Mesothelial cell of epicardium (in vitro differentiated cells): ENCODE measurements around the gene KIAA1549. TPM values are rescaled to one million over a fixed set of nuclear protein-coding genes. Genes with fewer than 3 reads are reported as not detected.

Experiments used
- DNase-seq, 2 experiments: peaks; one replicate each; pipeline ENCODE4 v3.0.0; 2021; ENCODE audit warnings: low spot score in 2 of 2; ENCODE audit not compliant: unreplicated experiment in 2 of 2
- H3K27ac Mint-ChIP-seq: 2 replicates; pipeline ENCODE4 v1.8.0; 2021; ENCODE audit warnings: mixed read lengths
- H3K27me3 Mint-ChIP-seq: 2 replicates; pipeline ENCODE4 v1.8.0; 2021; ENCODE audit warnings: low read depth, mixed read lengths
- H3K36me3 Mint-ChIP-seq: 2 replicates; pipeline ENCODE4 v1.8.0; 2021; ENCODE audit warnings: mixed read lengths
- H3K4me1 Mint-ChIP-seq: 2 replicates; pipeline ENCODE4 v1.8.0; 2021; ENCODE audit warnings: mixed read lengths
- H3K4me3 Mint-ChIP-seq: 2 replicates; pipeline ENCODE4 v1.8.0; 2021; ENCODE audit warnings: mild to moderate bottlenecking, moderate library complexity, mixed read lengths
- H3K9me3 Mint-ChIP-seq: 2 replicates; pipeline ENCODE4 v1.8.0; 2021; ENCODE audit warnings: mixed read lengths
- CTCF ChIP-seq: fragments of 200-600 bp; sonication (generic); IDR thresholded peaks from one replicate; pipeline ENCODE4 v1.5.0; 2021; ENCODE audit warnings: antibody characterized with exemption; ENCODE audit not compliant: unreplicated experiment
- total RNA-seq: library from RNA; stranded (reverse); gene quantifications from 3 replicates; pipeline ENCODE4 v1.2.1, GENCODE V29; 2021

Gene KIAA1549
- total RNA-seq, 1 donor from 2014 or later: 34.8 TPM

- Mint-ChIP-seq H3K4me3 (no peak overlapping the region), H3K36me3 (peaks cover 34% of the 10 kb centered on the region), H3K9me3 (peaks cover 11% of the 10 kb centered on the region), H3K27me3 (no peaks in the 10 kb centered on the region), H3K4me1 (peaks cover 6% of the 10 kb centered on the region), H3K27ac (no peak overlapping the region)
- DNase-seq: no peak
- TF ChIP-seq CTCF: no peak
Measured at GRCh38 chr7:138845711-138846110, 135.5 kb downstream of the KIAA1549 start.

- Mint-ChIP-seq H3K9me3 (no peaks in the 10 kb centered on the region), H3K27me3 (no peaks in the 10 kb centered on the region), H3K4me3 (no peak overlapping the region), H3K4me1 (peaks cover 6% of the 10 kb centered on the region), H3K36me3 (peaks cover 31% of the 10 kb centered on the region), H3K27ac (no peak overlapping the region)
- DNase-seq: no peak
- no peak for TF ChIP-seq CTCF
Measured at GRCh38 chr7:138843632-138844580, 137.3 kb downstream of the KIAA1549 start.

GRCh38 chr7:138842111-138842510 lies 139.1 kb downstream of the KIAA1549 start:
- no peak for TF ChIP-seq CTCF
- no peaks in the 10 kb centered on the region for H3K9me3 Mint-ChIP-seq
- no peaks in the 10 kb centered on the region for H3K27me3 Mint-ChIP-seq
- H3K36me3 Mint-ChIP-seq: peaks cover 30% of the 10 kb centered on the region
- no peak overlapping the region for H3K4me3 Mint-ChIP-seq
- no peak overlapping the region for H3K27ac Mint-ChIP-seq
- no peak for DNase-seq
- H3K4me1 Mint-ChIP-seq: peaks cover 15% of the 10 kb centered on the region

GRCh38 chr7:138838166-138838565 lies 143.0 kb downstream of the KIAA1549 start:
- Mint-ChIP-seq H3K27ac (no peak overlapping the region), H3K4me3 (no peak overlapping the region), H3K27me3 (no peaks in the 10 kb centered on the region), H3K36me3 (peaks cover 30% of the 10 kb centered on the region), H3K9me3 (no peaks in the 10 kb centered on the region), H3K4me1 (peaks cover 15% of the 10 kb centered on the region)
- no peak for DNase-seq
- no peak for TF ChIP-seq CTCF

- no peak for DNase-seq
- no peak overlapping the region for H3K4me3 Mint-ChIP-seq
- peak overlapping the region; percentile 72 for H3K27ac Mint-ChIP-seq
- no peaks in the 10 kb centered on the region for H3K9me3 Mint-ChIP-seq
- no peaks in the 10 kb centered on the region for H3K27me3 Mint-ChIP-seq
- peaks cover 15% of the 10 kb centered on the region for H3K4me1 Mint-ChIP-seq
- H3K36me3 Mint-ChIP-seq: peaks cover 30% of the 10 kb centered on the region
- no peak for TF ChIP-seq CTCF
Measured at GRCh38 chr7:138837627-138838026, 143.6 kb downstream of the KIAA1549 start.
